MG63 (cell line): ENCODE results near the gene ZNF148. TPM values are rescaled to one million over a fixed set of nuclear protein-coding genes. Genes with fewer than 3 reads are reported as not detected.

ENCODE experiments used
- DNase-seq: peaks from one replicate; pipeline ENCODE4 v3.0.0-alpha.2; 2020
- H3K27me3 ChIP-seq: fragments of 250-450 bp; sonication (Bioruptor Pico); 2 replicates; pipeline ENCODE4 v1.5.1; 2020; ENCODE audit warnings: mild to moderate bottlenecking, moderate library complexity
- H3K36me3 ChIP-seq: fragments of 250-450 bp; sonication (Bioruptor Pico); 2 replicates; pipeline ENCODE4 v1.5.1; 2020; ENCODE audit warnings: mild to moderate bottlenecking, moderate library complexity
- H3K4me3 ChIP-seq: fragments of 250-450 bp; sonication (Bioruptor Pico); 2 replicates; pipeline ENCODE4 v1.5.1; 2020; ENCODE audit warnings: mild to moderate bottlenecking, moderate library complexity
- H3K9me3 ChIP-seq: fragments of 250-450 bp; sonication (Bioruptor Pico); 2 replicates; pipeline ENCODE4 v1.5.1; 2020; ENCODE audit warnings: mild to moderate bottlenecking, moderate library complexity
- total RNA-seq: library from RNA; depleted of rRNA; stranded (reverse); fragments of >200 nt; shearing (Covaris generic); gene quantifications from 2 replicates; pipeline ENCODE4 v1.2.3, GENCODE V29; 2014; ENCODE audit warnings: low replicate concordance

Gene ZNF148
- total RNA-seq, 1 experiment from 2014 or later = 22.3 TPM

DNA sequence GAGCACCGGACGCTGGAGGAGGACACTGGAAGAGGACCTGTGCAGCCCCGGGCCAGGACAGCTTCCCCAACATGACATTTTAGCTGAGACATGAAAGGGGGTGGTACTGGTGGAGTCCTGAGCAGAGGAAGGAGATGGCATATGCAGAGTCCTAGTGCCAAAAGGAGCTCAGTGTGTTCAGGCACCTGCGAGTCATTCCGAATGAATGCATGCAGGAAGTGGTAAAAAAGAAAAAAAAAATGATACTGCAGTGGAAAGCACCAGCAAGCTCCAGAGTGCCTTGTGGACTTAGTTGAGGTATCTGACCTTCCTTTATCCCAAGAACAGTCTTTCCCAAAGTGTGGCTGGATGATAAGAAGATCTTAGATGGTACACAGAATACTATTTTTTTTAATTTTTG, 6.6 kb upstream of the ZNF148 start:
- Histone ChIP-seq H3K36me3 (no peaks in the 10 kb centered on the region), H3K27me3 (no peaks in the 10 kb centered on the region), H3K9me3 (no peaks in the 10 kb centered on the region), H3K4me3 (no peak overlapping the region)
- peak; percentile 50 for DNase-seq

DNA sequence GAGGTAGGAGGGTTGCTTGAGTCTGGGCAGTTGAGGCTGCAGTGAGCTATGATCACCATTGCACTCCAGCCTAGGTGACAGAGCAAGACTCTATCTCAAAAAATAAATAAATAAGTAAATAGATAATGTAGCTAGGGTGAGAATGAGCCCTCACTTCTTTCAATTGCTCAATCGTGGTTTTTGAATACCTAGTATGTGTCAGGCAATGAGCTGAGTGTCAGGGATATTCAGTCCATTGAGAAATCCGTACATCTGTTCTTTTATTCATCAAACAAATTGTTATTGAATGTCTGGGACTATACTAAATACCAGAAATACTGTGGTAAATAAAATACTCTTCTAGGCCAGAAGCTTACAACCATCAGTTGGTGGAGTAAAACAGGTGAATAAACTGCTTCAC, 6.2 kb upstream of the ZNF148 start:
- Histone ChIP-seq H3K36me3 (no peaks in the 10 kb centered on the region), H3K27me3 (no peaks in the 10 kb centered on the region), H3K4me3 (no peak overlapping the region), H3K9me3 (no peaks in the 10 kb centered on the region)
- DNase-seq = no peak

DNA sequence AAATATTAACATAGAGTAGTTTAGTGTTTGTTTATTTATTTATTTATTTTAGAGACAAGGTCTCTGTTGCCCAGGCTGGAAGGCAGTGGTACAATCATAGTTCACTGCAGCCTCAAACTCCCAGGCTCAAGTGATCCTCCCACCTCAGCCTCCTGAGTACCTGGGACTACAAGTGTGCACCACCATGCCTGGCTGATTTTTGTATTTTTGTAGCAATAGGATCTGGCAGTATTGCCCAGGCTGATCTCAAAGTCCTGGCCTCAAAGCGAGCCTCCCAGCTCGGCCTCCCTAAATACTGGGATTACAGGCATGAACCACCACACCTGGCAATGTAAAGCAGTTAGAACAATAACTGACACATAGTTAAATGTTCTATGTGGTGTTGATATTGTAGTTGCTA, 4.4 kb upstream of the ZNF148 start:
- Histone ChIP-seq H3K27me3 (no peaks in the 10 kb centered on the region), H3K9me3 (no peaks in the 10 kb centered on the region), H3K36me3 (no peaks in the 10 kb centered on the region), H3K4me3 (no peak overlapping the region)
- no peak for DNase-seq

DNA sequence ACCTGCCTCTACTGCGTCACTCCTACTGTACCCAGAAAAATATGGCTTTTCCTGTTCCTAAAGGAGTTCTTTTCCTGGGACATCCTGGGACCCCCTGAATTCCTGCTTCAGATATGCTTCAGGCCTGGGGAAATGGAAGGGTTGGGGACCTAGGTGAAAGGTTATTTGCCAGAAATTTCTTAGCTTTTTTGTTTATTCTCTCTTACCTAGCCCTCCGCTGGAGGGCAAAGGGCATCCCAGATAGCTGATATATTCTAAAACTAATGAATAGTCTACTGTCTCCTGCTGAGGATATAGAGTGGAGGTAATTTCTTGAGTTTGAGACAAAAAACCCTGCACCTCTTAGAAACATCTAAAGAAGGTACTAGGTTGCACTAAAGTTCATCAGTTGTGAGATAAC, 3.6 kb upstream of the ZNF148 start:
- Histone ChIP-seq H3K9me3 (no peaks in the 10 kb centered on the region), H3K4me3 (no peak overlapping the region), H3K27me3 (no peaks in the 10 kb centered on the region), H3K36me3 (no peaks in the 10 kb centered on the region; the same call in 1 of the 2 replicates)
- DNase-seq = no peak

DNA sequence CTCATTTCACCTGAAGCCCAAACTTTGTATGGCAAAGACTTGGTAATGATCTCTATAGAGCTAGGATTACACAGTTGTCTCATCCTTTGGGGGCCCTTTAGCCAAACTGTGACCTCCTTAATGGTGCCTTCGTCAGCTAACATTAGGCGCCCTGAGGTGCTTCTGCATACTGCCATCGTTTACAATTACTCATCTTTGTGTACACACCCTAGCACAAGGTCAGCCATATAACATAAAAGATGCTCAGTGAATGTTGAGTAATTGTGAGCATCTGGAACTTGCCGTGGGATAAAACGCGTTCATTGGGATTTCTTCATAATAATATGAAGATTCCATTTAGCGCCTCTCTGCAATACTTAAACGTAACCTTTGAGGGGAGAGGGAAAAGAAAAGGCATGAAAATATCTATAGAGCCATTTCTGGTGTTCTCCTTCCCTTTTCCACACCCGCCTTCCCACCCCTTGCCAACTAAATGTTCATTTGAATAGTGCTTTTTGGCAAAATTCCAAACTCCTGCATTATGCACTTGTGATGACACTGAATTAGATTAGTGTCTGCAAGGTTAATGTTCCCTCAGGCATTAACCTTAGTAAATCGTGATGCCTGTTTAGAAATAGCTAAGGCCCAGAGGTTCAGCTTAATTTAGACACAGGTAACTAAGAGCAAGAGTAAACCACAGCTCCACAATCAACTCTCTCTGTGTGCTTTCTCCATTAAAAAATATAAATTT, 990 bp upstream of the ZNF148 start:
- H3K27me3 ChIP-seq = no peaks in the 10 kb centered on the region
- DNase-seq = no peak
- H3K9me3 ChIP-seq = no peaks in the 10 kb centered on the region
- peaks cover 18% of the 10 kb centered on the region for H3K36me3 ChIP-seq
- H3K4me3 ChIP-seq = peak overlapping the region; percentile 88

DNA sequence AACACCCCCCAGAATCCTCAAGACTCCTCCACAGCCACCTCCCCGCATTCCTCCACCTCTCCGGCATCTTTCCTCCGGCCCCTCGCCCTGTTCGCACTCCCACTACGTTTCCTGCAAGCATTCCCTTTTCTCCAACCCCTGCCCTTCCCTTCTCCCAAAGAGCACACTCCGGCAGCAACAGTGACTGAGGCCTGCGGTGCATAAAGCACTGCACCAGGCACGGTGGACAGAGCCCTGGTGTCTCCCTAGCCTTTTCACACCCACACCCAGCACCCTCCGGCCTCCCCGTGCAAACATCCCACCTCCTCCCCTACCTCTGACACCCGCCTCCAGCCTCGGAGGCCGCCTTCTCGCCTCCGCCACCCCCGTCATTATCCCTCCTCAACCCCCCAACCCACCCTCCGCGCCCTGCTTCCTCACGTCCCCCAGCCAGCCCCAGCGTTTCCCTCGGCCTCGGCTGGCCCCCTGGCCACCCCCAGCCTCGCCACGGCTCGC, 577 bp downstream of the ZNF148 start:
- peaks cover 22% of the 10 kb centered on the region for H3K36me3 ChIP-seq
- peak; percentile 55 for DNase-seq
- no peaks in the 10 kb centered on the region for H3K9me3 ChIP-seq
- no peaks in the 10 kb centered on the region for H3K27me3 ChIP-seq
- H3K4me3 ChIP-seq = peak overlapping the region; percentile 88

DNA sequence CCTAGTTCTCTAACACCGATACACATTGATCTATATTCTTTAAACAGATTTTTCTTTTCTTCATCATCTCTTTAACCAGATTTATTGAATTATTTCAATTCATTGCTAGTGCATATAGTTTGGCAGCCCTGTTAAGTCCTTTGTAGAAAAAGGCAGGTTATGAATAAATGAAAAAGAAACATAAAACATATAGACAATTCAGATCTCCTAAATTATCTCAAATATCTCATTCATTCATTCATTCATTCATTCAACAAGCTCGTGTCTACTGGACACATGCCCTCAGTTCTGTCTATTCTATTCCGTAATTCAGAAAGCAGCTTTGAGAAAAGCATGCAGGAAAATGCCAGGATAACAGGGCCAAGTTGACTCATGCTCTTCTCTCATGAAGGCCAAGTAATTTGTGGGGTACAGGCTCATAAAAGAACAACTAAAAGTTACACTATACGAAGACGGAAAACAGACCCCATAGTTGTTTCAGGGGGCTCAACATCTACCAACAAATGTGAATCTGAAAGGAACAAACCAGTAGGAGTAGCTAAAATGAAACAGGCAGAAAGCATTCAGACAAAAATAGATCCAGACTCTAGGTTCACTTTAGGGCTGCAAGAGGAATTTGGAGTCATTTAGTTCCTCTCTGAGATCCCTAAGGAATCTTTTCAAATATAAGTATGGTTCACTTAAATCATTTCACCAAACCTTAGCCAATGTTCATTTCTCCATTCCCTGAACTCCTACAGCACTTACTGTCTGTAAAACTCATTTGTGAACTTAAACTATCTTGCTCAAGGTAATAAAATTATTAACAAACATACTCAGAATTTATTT, 7.5 kb downstream of the ZNF148 start:
- peaks cover 29% of the 10 kb centered on the region for H3K36me3 ChIP-seq
- H3K9me3 ChIP-seq = no peaks in the 10 kb centered on the region
- H3K4me3 ChIP-seq = no peak overlapping the region
- H3K27me3 ChIP-seq = no peaks in the 10 kb centered on the region
- peak; percentile 54 for DNase-seq

DNA sequence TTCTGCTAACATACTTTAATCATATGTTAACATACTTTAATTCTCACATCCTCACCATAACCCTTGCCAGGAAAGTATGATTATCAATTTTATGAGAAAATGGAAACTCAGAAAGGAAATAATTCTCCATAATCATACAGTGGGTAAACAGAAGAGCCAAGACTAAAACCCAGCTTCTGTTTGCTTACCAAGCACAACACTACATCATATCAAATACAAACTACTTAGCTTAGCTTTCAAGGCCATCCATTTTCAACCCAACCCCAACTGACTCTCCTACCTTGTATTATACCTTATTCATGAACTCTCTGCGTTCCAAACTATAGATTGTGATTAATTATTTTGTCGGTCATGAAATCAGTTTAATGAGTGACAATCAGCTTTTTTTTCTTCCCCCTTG, 9.0 kb downstream of the ZNF148 start:
- Histone ChIP-seq H3K9me3 (no peaks in the 10 kb centered on the region), H3K27me3 (no peaks in the 10 kb centered on the region), H3K4me3 (no peak overlapping the region), H3K36me3 (peaks cover 23% of the 10 kb centered on the region)
- no peak for DNase-seq

DNA sequence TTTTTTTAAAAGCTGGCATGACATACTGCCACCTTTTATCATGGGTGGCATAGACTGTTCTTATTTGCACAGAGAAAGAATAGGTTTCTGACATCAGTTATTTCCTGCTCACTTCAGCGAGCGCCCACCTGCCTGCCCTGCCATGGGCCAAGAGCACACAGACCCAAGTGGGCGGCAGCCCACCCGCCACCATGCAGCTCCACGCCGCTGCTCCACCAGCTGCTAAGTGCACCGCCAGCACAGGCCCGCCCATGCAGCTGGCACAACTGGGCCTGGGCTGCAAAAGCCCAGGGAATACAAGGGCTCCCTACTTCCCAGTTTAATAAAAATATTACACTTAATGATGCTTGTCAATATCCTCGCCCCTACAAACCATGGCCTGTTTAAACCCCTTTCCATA, 15.4 kb downstream of the ZNF148 start:
- H3K36me3 ChIP-seq = peaks cover 29% of the 10 kb centered on the region
- DNase-seq = no peak
- no peaks in the 10 kb centered on the region for H3K9me3 ChIP-seq
- no peak overlapping the region for H3K4me3 ChIP-seq
- H3K27me3 ChIP-seq = no peaks in the 10 kb centered on the region

DNA sequence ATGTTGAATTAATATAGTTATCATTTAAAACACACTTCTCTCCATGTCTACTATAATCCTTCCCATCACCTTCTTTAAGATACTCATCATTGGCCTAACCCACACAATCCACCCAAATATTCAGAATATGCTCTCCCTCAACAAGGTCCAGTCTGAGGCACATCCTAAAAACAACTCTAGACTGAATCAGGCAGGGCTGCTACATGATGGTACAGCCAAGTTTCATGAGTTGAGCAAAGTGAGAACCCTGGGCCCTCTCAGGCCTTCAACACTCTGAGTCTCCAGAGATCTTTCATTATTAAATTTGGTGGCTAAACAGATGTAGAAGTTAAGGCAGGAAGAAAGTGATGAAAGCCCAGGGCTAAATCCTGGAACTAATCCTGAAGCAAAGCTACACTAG, 16.2 kb downstream of the ZNF148 start:
- Histone ChIP-seq H3K27me3 (no peaks in the 10 kb centered on the region), H3K9me3 (no peaks in the 10 kb centered on the region), H3K36me3 (peaks cover 28% of the 10 kb centered on the region), H3K4me3 (no peak overlapping the region)
- DNase-seq = no peak

DNA sequence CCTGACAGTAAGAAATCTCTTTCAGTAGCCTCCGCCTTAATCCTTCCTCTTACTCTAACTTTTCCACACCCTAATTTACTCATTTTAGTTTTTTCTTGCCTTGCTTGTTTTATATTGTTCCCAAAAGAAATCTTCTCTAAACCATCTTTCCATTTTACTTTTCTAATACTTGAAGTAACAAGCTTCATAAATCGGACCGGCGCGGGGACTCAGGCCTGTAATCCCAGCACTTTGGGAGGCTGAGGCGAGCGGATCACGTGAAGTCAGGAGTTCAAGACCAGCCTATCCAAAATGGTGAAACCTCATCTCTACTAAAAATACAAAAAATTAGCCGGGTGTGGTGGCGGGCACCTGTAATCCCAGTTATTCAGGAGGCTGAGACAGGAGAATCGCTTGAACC, 17.3 kb downstream of the ZNF148 start:
- Histone ChIP-seq H3K27me3 (no peaks in the 10 kb centered on the region), H3K9me3 (no peaks in the 10 kb centered on the region), H3K36me3 (peaks cover 26% of the 10 kb centered on the region), H3K4me3 (peak overlapping the region; percentile 21; the same call in 1 of the 2 replicates)
- DNase-seq = no peak

DNA sequence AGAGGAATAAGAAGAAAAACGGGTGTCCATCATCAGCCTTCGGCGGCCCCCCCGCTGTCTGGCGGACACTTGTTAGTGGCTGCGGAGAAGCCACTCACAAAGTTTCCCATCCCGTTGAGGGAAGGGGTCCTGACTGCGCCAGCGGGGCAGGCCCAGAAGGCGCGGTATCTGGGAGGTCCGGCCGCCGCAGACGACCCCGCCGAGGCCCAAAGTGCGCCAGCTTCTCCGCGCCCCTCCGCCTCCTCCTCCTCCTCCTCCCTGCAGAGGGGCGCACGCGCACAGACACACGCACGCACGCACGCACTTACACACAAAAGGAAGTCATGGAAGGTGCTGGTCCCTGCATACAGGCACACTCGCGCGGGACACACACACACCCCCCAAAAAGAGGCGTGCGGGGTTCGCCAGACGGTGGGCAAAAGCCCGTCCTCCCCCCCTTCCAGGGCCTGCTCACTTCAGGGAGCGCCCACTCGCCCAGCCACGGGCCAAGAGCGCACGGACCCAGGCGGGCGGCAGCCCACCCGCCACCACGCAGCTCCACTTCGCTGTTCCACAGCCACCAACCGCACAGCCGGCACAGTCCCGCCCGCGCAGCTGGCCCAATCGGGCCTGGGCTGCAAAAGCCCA, 18.0 kb downstream of the ZNF148 start:
- H3K27me3 ChIP-seq = no peaks in the 10 kb centered on the region
- peaks cover 27% of the 10 kb centered on the region for H3K36me3 ChIP-seq
- H3K9me3 ChIP-seq = no peaks in the 10 kb centered on the region; the same call in 1 of the 2 replicates
- peak; percentile 17 for DNase-seq
- peak overlapping the region; percentile 21 for H3K4me3 ChIP-seq

DNA sequence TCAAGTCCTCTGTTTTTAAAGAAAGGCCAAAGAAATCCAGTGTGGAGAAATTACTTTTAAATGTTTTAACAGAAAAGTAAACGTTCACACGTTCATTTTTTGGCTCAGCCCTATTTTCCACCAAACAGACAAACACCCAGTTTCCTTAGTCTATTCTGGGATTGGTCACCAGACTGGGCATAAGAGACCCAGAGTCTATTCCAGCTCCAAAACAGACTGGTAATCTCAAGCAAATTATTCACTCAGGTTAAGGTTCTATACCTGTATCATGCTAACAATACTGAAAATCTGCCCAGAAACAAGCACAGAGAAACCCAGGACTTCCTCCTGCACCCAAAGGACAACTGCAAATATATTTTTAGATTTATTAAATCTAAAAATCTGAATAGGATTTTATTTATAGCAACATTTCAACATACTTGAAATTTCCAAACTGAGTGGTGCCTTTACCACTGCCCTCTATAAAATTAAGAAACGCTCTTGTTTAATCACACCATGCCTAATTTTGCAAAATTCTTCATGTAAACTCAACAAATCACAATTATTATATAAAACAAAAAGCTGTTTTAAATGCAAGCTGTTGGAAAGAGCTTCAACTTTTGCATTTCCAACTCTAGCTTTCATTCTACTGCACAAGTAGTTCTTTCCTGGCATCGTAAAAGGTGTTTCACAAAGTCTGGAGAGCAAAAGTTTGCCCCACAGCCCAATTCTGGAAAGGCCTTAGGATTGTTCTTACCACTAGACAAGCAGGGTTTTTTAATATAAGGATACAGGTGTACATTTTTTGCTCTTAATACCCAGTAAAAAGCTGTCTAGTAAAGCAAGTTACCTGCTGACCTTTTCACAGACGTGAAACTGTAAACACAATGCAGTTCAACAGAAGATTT, 18.7 kb downstream of the ZNF148 start:
- H3K36me3 ChIP-seq = peaks cover 31% of the 10 kb centered on the region
- no peak for DNase-seq
- H3K4me3 ChIP-seq = peak overlapping the region; percentile 21; the same call in 1 of the 2 replicates
- peaks cover 5% of the 10 kb centered on the region for H3K9me3 ChIP-seq
- H3K27me3 ChIP-seq = no peaks in the 10 kb centered on the region

DNA sequence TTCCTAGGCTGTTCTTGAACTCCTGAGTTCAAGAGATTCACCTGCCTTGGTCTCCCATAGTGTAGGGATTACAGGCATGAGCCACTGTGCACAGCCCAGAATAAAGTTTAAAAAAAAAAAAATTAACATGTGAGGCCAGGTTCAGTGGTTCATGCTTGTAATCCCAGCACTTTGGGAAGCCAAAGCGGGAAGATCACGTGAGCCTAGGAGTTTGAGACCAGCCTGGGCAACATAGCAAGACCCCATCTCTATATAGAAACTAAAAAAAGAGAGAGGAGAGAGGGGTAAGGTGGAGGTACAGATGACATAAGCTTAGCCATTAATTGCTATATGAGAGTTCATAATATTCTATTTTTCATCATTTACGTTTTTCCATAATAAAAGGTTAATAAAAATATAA, 21.5 kb downstream of the ZNF148 start:
- peaks cover 14% of the 10 kb centered on the region for H3K9me3 ChIP-seq
- peaks cover 37% of the 10 kb centered on the region for H3K36me3 ChIP-seq
- no peak for DNase-seq
- no peaks in the 10 kb centered on the region for H3K27me3 ChIP-seq
- H3K4me3 ChIP-seq = no peak overlapping the region

DNA sequence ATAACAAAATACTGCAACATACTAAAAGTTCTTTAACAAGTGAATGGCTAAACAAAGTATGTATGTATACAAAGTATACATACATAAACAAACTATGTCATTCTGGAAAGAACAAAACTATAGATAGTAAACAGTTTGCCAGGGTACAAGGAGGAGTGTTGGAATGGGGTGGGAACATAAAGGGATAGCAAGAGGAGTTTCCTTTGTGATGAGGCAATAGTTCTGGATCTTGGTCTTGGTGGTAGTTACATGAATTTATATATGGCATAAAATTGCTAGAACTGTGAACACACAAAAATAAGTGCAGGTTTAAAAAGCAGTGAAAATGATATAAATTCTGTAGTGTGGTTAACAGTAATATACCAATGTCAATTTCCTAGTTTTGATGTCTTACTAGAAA, 22.0 kb downstream of the ZNF148 start:
- Histone ChIP-seq H3K4me3 (no peak overlapping the region), H3K36me3 (peaks cover 39% of the 10 kb centered on the region), H3K9me3 (peaks cover 17% of the 10 kb centered on the region), H3K27me3 (no peaks in the 10 kb centered on the region)
- no peak for DNase-seq

DNA sequence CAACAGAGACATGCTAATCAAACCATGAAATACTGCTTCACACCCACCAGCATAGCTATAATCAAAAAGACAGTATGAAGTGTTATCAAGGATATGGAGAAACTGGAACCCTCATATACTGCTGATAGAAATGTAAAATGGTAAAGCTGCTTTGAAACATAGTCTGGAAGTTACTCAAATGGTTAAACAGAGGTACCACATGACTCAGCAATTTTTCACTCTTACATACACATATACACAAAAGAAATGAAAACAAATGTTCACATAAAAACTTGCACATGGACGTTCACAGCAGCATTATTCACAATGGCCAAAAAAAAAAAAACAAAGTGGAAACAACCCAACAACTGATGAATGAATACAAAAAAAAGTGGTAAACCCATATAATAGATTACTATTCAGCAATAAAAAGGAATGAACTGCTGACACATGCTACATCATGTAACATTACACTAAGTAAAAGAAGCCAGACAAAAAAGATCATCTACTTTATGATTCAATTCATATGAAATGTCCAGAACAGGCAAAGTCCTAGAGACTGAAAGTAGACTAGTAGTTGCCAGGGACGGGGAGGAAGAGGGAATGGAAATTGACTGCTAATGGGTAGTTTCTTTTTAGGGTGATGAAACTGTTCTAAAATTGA, 23.2 kb downstream of the ZNF148 start:
- no peaks in the 10 kb centered on the region for H3K27me3 ChIP-seq
- peaks cover 18% of the 10 kb centered on the region for H3K9me3 ChIP-seq
- H3K4me3 ChIP-seq = no peak overlapping the region
- DNase-seq = no peak
- H3K36me3 ChIP-seq = peaks cover 37% of the 10 kb centered on the region
